GM18907 (cell line): Measurements from ENCODE around the gene TRIP11.

Experiments
- ATAC-seq: cut with Tn5 transposase; IDR thresholded peaks from one replicate; pipeline ENCODE4 v1.9.1; 2021; ENCODE audit warnings: mild to moderate bottlenecking, moderate library complexity; ENCODE audit not compliant: unreplicated experiment

TRIP11 gene

DNA sequence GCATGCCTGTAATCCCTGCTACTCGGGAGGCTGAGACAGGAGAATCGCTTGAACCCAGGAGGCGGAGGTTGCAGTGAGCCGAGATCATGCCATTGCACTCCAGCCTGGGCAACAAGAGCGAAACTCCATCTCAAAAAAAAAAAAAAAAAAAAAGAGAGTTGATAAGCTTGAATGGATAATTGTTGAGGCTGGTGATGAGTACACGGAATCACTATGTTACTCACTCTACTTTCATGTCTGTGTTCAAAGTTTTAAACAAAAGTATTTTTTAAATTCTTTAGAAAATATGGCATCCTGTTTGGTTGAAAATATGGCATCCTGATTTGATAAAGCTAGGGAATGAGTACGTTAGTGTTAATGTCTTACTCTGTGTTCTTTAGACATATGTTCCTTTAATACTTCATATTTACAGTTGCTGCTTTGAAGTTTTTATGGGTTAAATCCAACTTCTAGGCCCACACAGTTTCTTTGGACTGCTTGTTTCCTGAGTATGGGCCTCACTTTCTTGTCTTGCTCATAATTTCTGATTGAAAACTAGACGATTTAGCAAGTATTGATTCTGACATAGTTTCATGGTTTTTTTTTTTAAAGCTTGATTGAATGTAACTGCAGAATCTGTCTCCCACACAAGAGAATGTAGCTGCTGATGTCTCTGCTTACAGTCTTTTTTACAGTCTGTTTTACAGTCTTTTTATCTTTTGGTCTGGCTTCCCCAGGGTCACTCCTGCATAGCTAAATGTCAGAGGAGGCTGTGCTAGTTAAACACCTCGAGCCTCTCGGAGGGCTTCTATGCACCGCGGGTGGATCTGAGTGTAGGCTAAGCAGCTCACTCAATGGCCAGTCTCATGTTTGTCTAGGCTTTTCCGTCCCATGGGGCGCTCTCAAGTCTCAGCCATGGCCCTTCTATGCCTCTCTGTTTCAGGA, 78.3 kb downstream of the TRIP11 start:
- no peak for ATAC-seq

DNA sequence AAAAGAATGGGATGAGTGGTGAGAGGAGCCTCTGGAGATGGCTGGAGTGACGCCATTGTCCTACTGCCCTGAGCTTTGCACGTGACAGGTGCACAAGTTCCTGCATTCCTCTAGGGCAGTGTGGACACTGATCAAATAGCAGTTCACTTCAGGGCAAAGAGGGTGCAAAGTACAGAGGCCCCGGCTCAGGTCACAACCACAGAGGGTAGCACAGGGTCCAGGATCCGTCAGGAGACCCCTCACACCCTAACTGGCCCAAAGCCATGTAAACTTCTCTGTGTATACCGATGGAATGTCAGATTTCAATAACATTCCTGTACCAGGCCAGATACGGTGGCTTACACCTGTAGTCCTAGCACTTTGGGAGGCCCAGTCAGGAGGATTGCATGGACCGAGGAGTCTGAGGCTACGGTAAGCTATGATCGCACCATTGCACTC, 82.0 kb downstream of the TRIP11 start:
- no peak for ATAC-seq

DNA sequence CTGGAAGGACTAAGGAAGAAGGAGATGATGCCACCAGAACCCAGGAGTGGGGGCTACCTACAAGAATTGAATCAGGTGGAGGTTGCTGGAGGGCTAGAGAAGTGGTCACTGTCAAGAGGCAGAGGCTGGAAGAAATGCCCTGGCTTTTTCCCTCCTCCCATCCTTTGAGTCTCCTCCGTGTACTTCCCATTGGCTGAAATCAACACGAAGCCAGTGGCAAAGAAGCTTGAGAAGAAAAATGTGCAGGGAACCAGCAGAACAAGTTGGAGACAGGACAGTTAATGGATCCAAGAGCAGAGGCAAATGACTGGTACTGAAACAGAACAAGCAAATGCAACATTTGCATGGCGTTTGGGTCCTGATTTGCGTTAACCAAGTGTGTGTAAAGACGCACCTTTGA, 83.2 kb downstream of the TRIP11 start:
- no peak for ATAC-seq

DNA sequence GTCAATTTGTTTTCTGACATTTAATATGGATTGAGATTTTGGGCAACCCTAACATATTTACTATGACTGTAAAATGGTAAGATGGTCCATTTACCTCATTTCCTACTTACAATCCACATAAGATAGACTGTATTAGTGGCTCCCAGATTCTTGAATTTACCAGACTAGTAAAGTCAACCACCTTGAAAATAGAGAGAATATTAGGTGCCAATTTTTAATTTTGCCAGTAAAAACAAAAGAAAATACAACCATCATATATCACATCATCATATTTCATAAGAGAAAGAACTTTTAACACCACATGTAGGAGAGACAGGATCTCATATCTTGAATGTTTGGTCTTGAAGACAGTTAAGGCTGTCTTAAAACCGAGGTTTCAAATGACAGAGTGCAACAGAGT, 84.7 kb downstream of the TRIP11 start:
- no peak for ATAC-seq

DNA sequence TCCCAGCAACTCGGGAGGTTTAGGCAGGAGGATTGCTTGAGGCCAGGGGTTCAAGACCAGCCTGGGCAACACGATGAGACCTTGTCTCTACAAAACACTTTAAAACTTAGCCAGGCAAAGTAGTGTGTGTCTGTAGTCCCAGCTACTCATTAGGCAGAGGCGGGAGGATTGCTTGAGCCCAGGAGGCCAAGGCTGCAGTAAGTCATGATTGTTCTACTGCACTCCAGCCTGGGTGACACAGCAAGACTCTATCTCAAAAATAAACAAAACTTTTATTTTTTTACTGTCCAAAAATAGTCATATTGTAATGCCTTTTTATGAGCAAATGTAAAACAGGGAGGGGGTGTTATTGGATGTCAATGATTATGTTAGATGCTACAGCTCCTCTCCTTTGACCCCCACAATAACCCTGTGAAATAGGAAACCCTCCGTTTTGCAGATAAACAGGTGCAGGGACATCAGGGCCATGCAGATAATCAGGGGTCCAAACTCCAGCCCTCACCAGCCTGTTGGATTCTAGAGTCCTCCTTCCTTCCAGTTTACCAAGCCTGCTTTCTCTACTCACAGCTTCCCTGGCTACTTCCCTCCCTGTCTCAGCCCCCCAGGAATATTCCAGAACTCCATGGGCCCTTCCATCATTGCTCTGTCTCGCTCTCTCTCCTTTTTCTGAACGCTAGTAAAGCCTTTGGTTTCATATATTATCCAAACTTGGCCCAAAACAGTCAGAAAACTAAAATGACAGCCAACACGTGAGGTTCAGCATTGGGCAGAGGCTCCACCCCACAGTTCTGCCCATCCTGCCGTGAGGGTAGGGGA, 86.5 kb downstream of the TRIP11 start:
- no peak for ATAC-seq

DNA sequence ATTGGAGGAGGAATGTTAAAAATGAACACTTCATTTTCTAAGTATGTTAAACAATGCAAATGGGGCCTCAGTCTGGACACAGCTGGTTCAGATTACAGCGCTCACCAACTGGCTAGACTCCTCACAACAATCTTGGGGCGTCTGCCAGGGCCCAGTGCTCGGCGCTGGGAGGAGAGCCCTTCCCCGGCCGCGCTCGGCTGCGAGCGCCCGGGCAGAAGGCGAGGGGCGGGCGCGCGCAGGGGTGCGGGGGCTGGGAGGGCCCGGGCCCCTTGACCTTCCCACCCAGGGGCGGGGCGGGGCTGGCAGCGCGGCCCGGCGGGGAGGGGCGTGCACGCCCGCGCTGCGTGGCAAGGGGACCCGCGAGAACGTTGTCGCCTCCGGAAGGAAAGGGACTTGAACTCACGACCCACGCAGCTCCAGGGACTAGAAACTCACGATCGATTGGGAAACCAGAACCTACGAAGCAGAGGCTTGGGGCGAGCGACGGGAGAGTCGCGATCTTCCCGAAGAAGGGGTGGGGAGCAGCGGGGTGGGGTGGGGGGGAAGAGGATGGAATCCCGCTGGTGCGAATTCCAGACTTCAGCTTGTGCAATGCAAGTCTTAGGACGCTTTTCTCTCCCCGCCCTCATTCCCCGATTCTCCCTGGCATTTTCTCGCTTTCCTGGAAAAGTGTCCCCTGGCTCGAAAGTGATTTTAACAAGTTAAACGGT, 92.2 kb downstream of the TRIP11 start, which contains the start of gene FBLN5:
Gene FBLN5 (minus strand): TSS at position 220 of the 710 bp plus-strand sequence. CDS start 465 bp downstream, outside the sequence.
- no peak for ATAC-seq

DNA sequence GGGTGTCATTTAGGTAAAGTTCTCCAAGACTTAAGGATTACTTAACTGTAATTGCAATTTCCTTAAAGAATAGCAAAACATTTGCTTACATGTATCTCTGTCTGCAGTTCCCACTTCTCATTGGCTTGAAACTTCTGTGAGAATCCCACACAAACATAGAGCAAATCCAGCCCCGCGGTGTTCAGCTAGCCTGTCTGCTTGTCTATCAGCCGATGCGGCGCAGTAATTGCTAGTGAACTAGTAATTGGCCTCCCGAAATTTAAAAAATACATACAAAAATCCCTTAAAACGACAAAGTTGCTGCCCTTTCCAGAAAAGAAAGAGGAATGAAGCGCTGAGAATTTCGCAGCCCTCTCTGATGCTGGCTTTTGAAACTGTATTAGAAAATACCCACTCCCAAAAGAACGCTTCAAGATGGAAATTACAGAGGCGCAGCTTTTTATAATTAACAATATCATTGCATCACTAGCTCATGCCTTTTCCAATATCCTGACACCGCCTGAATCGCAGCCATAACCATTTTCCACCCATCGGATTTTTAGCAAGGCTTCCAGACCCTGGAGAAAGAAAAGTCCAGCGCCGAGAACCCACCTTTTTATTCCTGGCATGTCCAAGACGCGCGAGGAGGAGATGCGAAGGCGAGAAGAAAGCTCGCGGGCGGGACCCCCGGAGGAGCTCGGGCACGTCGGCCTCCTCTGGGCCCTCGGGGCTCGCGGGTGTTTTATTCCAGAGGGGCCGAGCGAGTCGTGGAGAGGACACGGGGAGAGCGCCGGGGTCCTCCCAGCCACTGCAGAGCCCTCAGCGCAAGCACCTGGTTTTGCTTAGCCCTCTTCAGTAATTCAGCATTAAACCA, 93.0 kb downstream of the TRIP11 start:
- ATAC-seq = no peak

DNA sequence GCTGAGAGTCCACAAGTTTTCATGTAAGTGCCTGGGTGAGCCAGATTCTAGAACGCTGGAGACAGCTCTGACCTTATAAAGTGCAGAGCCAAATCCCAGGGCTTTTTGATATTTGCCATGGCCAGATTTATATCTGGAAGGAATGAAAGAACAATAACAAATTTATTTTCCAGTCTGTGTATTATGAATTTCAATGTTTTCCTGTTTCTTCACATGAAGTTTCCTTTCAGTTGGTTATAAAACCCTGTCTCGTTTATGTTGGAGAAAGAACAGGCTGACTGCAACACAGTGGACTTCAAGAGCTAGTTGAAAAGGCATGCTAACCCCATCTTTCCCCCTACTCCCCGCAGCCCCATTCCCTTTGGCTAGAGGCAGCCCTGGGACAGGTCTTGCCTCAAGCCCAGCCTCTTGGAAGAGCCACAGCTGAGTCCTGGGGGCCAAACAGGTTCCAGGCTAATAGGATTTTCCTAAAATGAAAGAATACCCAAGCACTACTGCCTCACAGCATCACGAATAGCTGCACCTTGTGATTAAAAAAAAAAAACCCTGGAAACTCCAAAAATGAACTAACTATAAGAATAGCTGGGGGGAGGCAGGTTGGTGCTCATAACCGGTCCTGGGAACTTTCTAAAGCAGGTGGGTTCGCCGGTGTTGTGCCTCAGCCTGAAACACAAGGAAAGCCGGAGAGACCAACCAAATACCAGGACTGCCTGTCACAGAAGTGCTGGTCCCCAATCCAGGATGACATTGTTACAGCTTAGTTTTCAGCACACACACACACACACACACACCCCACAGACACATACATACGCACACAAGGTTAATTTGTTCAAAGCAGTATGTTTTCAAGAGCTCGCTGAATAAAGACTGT, 93.9 kb downstream of the TRIP11 start:
- ATAC-seq = no peak

DNA sequence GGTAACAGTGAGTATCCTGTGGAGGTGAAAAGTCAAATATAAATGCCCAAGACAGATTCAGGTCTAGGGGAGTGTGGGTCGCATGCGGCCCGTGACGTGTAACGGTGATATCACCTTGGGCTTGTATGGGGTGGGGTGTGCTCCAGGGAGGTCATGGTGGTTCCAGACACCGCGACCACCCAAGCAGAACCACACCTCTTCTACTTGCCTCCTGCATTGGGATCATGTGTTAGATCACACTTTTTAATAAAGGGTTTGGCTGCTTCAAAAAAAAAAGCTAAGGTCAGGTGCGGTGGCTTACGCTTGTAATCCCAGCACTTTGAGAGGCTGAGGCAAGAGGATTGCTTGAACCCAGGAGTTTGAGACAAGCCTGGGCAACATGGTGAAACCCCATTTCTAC, 96.9 kb downstream of the TRIP11 start:
- ATAC-seq = no peak

DNA sequence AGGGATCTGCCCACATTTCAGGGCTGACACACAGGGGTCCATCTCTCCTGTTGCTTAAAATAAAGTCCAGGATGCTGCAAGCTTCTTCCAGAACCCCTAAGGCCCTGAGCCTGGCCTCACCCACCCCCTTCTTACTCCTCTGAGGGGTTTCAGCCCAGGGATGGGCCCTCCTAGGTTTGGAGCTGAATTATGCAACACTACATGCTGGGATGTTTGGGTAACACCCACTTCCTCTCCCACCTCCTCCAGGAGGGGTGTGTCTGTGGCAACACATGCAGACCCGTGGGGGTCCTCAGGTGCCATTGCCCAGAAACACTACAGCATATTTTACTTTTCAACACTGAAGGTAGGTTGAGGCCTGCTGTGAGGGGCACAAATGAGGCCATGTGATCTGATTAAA, 97.7 kb downstream of the TRIP11 start:
- no peak for ATAC-seq

DNA sequence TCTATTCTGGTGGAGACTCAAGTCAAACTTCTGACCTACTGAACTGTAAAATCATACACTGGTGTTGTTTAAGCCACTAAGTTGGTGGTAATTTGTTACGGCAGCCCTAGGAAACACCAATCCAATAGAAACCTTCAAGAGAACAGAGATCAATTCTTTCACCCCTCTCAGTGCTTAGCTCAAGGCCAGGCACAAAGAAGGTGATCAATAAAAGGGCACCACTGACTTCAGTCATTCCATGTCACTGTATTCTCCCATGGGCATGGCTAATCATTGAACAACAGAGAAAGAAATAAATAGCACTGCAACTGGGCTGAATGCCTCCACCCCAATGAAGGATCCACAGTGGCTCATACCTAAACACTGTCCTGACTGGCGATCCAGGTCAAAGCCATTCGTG, 99.7 kb downstream of the TRIP11 start:
- ATAC-seq = no peak

DNA sequence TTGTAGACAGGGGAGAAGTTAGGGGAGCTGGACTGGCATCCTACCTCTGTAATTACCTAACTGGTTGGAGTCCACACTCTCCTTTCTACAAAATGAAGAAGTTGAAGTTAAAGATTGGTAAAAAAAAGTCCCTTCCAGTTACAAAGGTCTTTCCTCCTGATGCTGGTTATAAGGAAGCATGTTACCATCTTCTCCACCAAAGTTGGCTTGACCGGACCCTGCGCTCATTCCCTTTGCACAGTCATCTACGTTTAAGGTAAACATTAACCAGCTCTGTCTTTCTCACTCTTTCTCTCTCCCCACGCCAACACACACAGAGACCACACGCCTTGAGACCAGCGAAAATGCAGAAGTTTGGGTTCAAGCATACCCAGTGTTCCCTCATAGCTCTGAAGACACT, 104.3 kb downstream of the TRIP11 start:
- no peak for ATAC-seq

DNA sequence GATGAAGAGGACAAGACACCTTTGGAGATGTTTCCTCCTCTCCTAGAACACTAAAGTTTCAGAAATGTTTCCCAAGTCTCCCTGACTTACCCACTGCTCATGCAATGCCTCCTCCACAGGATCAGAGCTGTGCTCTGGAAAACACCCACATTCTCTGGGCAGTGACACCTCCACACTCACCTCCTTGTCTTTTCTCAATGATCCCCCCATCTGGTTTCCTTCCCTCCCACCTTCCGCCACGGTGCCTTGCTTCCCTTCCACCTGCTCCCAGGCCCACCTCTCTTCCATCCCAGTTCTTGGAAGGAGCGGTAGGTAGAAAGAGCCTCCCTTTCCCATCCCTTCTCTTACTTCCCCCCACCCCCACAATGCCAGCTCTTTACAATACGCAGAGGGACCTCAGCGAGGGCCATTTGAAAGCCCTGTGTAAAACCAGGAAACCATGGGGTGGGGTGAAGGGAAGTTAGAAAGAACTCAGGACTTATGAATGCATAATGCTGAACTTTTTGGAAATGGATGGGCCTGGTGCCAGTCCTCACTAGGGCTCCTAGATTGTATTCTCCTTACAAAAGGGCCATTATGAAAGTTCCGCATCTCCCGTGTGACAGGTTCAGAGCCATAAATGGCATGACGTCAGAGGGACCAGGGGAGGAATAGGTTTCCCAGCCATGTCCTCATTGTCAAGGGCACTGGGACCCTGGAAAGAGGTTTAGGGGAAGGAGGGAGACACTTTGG, 105.1 kb downstream of the TRIP11 start:
- ATAC-seq = no peak

DNA sequence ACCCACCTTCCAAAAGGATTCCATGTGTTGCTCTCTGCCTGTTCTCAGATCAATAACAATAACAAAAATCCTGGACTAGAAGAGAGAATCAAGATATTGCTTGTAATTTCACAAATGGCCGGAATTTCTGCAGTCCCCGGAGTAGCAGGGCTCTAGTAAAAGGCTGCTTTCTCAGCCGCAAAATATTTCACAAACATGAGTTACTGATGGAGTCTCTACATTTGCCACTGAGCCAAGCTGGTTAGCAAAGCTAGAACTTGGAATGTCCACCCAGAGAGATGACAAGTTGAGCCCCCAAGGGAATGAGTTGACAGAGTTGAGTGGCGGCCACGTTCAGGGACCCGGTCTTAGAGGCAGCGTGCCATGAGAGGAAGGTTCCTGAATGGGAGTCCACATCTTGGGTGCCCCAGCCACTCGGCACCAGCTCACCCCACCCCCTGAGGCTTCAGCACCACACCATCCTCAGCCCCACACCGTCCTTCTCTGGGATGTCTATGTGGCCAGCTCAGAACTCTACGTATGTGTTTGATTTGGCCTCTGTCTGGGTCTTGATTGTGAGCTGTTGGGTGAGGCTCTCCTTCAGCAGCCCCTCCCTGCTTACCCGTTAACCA, 108.3 kb downstream of the TRIP11 start:
- ATAC-seq = no peak

DNA sequence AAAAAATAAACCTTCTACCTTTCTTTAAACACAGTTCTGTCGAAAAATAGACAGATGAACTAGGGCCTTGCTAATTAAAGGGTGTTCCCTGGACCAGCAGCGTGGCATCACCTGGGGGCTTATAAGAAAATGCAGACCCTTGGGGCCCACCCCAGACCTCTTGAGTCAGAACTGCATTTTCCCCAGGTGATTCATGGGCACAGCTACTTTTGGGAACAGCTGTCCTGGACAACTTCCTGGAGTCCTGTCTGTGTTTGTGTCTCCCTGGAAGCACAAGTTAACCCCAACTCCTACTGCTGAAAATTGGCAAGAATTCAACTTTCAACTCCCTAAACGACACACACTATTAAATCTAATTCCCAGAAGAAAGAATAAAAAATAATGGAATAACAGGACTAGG, 110.2 kb downstream of the TRIP11 start:
- no peak for ATAC-seq

DNA sequence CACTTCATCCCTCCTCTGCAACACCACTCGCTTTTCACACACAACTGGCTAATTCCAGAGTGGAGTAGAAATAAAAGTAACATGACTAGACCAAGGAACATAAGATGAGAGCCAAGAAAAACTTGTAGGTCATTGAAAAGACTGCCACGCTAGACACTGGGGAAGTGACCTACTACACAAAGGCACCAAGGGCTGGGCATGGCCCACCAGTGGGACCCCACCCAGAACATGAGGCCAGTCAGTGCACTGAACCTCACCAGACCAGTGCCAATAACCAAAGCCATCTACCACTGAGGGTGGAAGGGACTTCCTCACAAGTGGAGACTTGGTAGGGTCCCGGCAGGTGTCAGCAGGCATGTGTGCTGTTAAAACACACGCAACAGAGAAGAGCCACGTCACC, 112.1 kb downstream of the TRIP11 start:
- ATAC-seq = no peak

DNA sequence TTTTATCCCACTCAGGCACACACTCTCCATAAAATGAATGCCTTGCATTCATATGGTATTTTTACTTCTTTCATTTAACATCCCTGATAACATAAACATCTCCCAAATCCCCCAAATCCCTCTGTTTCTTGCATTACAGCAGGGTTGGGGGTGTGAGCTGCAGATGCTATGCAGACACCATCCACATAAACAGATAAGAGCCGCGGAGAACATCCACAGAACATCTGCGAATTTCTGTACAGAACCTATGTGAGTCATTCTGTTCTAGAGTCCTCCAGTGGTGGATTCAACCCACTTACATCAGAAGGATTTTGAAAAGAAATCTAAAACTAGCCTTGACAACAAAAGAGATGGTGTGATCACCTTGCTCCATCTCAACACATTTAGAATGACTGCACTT, 112.7 kb downstream of the TRIP11 start:
- no peak for ATAC-seq
